GM12865 (cell line): Measurements from ENCODE around the gene PRSS57.
A peak's percentile ranks its signal among the peaks of the same experiment; 100 is the strongest.
"Not testable (repeated sequence)": the region's sequence is repeated elsewhere in the genome, so short reads cannot be mapped to it uniquely, and the experiment has no call there.

Experiments used
- DNase-seq: peaks from one replicate; pipeline ENCODE4 v3.0.0; 2010; ENCODE audit warnings: low read depth
- H3K4me3 ChIP-seq: 2 replicates; pipeline ENCODE4 v1.5.1; 2011; ENCODE audit warnings: mild to moderate bottlenecking, low read depth, low read length, control low read depth
- TF ChIP-seq, protein P1 (sequence below): IDR thresholded peaks from 2 replicates; pipeline ENCODE4 v1.5.1; 2011; ENCODE audit warnings: low read length, control low read depth, low read depth, inconsistent platforms; ENCODE audit not compliant: insufficient read depth; ENCODE audit errors: missing control alignments

The PRSS57 gene

DNA sequence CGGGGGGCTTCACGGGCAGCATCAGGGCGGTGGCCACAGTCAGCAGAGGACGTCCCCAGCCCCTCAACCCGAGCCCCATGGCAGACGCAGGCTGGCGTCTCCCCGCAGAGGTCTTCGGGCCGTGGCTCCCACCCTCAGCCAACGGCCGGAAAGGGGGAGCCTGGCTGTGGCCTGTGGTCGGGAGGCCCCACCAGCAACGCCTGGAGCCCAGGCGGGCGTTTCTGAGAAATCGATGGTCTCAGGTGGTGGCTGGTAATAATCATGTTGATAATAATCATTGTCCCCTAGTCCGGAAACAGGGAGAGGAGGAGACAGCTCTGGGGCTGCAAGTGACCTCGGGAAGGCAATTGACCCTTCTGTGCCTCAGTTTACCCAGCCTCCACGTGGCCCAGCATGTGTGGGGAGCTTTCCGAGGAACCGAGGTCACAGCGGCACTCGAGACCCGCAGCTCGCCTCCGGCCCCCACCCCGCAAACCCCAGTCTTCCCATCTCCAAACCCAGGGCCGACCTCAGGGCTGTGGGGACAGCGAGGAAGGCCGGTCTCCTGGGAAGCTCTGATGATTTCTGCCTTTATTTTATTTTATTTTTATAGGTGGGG is at the start of gene PRSS57:
Gene PRSS57 (minus strand): TSS at position 101 of the 598 bp plus-strand sequence. CDS start 22 bp downstream, at position 79.
- TF ChIP-seq, protein P1, sequence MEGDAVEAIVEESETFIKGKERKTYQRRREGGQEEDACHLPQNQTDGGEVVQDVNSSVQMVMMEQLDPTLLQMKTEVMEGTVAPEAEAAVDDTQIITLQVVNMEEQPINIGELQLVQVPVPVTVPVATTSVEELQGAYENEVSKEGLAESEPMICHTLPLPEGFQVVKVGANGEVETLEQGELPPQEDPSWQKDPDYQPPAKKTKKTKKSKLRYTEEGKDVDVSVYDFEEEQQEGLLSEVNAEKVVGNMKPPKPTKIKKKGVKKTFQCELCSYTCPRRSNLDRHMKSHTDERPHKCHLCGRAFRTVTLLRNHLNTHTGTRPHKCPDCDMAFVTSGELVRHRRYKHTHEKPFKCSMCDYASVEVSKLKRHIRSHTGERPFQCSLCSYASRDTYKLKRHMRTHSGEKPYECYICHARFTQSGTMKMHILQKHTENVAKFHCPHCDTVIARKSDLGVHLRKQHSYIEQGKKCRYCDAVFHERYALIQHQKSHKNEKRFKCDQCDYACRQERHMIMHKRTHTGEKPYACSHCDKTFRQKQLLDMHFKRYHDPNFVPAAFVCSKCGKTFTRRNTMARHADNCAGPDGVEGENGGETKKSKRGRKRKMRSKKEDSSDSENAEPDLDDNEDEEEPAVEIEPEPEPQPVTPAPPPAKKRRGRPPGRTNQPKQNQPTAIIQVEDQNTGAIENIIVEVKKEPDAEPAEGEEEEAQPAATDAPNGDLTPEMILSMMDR = no peak
- DNase-seq = no peak
- no peak within 1 kb of the TSS for H3K4me3 ChIP-seq

DNA sequence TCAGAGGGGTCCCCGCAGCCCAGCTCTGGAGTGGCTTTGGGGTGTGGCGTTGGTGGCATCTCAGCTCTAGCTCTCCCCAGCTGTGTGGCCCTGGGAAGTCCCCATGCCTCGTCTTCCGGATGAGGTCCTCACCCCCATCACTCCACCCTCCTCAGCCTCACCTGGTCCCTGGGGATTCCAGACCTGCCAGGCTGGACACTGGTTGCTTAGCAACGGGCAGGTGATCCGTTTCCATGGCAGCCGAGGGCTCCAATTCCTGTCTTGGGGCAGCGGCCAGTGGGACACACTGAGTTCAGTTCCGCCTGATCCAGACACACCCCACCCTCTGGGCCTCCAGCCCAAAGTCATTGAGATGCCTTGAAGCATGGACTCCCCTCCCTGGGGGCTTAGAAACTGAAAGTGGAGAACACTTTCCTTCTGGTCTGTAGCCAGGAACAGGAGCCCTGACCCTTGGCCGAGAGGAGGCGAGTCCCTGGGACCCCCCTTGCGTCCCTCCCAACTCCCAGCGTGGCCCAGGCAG is 48.0 kb upstream of the PRSS57 start:
- no peak overlapping the region for H3K4me3 ChIP-seq
- peak; percentile 74 for DNase-seq
- TF ChIP-seq, protein P1 = no peak

DNA sequence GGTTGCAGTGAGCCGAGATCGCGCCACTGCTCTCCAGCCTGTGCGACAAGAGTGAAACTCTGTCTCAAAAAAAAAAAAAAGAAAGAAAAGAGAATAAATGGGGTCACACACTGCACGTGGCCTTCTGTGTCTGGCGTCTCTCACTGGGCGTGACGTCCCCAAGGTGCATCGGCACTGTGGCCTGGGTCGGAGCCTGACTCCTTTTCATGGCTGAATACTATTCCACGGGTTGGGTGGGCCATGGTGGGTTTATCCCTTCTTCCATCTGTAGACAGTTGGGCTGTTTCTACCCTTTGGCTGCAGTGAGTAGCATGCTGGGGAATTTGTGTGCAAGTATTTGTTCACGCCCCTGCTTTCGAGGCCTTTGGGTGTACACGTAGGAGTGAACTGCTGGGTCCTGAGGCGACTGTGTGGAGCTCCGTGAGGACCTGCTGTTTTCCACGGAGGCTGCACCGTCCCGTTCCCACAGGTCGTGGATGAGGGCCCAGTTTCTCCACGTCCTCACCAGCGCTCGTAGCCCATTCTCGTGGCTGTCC is 47.4 kb upstream of the PRSS57 start:
- DNase-seq = no peak
- TF ChIP-seq, protein P1 = no peak
- no peak overlapping the region for H3K4me3 ChIP-seq

DNA sequence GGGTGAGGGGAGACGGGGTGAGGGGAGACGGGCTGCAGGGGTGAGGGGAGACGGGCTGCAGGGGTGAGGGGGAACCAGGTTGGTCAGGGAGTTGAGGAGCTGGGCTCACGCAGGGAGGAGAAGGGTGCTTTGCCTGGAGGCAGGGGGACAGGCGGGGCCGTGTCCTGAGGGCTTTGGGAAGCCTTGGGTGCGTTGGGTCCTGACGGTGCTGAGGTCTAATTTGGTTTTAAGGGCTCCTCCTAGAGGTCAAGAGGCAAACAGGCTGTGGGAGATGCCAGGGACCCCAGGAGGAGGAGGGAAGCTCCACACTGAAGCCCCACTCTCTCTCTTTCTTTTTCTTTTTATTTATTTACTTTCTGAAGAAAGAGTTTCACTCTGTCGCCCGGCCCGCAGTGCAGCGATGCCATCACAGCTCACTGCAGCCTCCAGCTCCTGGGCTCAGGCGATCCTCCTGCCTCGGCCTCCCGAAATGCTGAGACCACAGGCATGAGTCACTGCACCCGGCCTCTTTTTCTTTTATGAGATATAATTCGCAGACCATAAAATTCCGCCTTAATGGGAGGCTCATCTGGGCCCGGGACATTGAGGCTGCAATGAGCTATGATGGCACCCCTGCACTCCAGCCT is 46.4 kb upstream of the PRSS57 start:
- TF ChIP-seq, protein P1 = peak; percentile 11
- no peak overlapping the region for H3K4me3 ChIP-seq
- peak; percentile 27 for DNase-seq

DNA sequence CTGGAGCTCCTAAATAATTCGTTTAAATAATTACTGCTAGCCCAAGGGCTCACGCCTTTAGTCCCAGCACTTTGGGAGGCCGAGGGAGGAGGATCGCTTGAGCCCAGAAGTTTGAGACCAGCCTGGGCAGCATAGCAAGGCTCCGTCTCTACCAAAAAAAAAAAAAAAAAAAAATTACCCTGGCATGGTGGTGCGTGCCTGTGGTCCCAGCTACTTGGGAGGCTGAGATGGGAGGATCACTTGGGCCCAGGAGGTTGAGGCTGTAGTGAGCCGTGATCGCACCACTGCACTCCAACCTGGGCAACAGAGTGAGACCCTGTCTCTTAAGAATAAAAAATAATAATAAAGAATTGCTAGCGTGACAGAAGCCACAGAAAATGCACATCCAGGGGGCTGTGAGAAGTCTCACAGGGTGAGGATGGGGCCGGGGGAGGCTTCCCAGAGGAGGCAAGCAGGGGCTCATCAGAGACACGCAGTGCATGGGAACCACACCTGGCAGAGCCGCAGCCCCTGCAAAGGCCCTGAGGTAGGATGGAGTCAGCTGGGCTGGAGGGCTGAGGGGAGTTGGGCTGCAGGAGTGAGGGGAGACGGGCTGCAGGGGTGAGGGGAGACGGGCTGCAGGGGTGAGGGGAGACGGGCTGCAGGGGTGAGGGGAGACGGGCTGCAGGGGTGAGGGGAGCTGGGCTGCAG is 45.7 kb upstream of the PRSS57 start:
- not testable (repeated sequence) for DNase-seq, H3K4me3 ChIP-seq

DNA sequence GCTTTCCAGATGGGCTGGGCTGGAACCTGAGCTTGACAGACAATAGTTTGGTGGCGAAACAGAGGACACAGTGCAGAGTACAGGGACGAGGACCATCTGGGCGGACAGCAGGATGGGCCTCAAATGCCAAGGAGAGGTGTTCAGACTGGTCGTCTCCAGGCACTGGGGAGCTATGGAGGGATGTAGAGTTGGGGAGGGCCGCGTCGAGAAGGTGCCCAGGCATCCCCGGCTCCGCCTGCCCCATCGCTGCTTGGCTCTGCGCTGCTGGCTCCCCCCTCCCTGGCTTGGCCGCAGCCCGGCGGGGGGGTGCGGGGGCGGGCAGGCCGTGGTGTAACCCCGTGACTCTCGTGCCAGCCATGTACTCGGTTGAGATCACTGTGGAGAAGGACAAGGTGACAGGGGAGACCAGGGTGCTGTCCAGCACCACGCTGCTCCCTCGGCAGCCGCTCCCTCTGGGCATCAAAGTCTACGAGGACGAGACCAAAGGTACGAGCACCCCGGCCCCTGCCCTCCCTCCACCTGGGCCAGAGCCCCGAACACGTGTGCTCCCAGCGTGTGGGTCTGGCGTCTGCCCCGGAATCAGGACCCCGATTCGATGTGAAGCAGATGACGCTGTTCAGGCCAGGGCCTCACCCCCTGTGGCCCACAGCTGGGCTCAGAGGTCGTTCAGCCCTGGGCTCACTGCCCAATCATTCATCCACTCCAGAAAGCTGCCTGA is 44.9 kb upstream of the PRSS57 start:
- H3K4me3 ChIP-seq = no peak overlapping the region
- TF ChIP-seq, protein P1 = no peak
- DNase-seq = no peak
